OCI-LY3 (cell line): ENCODE measurements around the gene TGM3.

Source experiments
- H2AFZ ChIP-seq: fragments of 200-600, 300-600 bp; shearing (Covaris generic); 2 replicates; pipeline ENCODE4 v1.6.0; 2014; ENCODE audit warnings: antibody characterized with exemption, low read depth, low read length
- H3K27ac ChIP-seq: fragments of 200-600, 300-600 bp; sonication (generic); 2 replicates; pipeline ENCODE4 v1.5.1; 2014; ENCODE audit warnings: mild to moderate bottlenecking, low read length, moderate library complexity, mixed read lengths
- H3K27me3 ChIP-seq: fragments of 200-600, 300-600 bp; sonication (generic); 2 replicates; pipeline ENCODE4 v1.6.1; 2014; ENCODE audit warnings: low read depth, low read length, mixed read lengths
- H3K36me3 ChIP-seq: fragments of 200-600, 300-600 bp; sonication (generic); replicated peaks from 2 replicates; pipeline ENCODE3; 2014; ENCODE audit warnings: low read depth, low read length, mixed read lengths
- H3K4me1 ChIP-seq: fragments of 300-600, 200-600 bp; sonication (generic); 2 replicates; pipeline ENCODE4 v1.6.1; 2014; ENCODE audit warnings: low read length, mixed read lengths
- H3K4me2 ChIP-seq: fragments of 200-600, 300-600 bp; sonication (generic); 2 replicates; pipeline ENCODE4 v1.6.1; 2014; ENCODE audit warnings: low read length, mixed read lengths
- H3K4me3 ChIP-seq: fragments of 300-600, 200-600 bp; sonication (generic); 2 replicates; pipeline ENCODE4 v1.5.1; 2014; ENCODE audit warnings: antibody characterized with exemption, mild to moderate bottlenecking, low read length, moderate library complexity
- H3K79me2 ChIP-seq: fragments of 300-600, 200-600 bp; shearing (Covaris generic); 2 replicates; pipeline ENCODE4 v1.6.1; 2014; ENCODE audit warnings: mild to moderate bottlenecking, low read length, mixed read lengths
- H3K9ac ChIP-seq: fragments of 300-600, 200-600 bp; shearing (Covaris generic); 2 replicates; pipeline ENCODE4 v1.6.0; 2014; ENCODE audit warnings: mild to moderate bottlenecking, low read length, moderate library complexity
- H3K9me3 ChIP-seq: fragments of 200-600, 300-600 bp; shearing (Covaris generic); 2 replicates; pipeline ENCODE4 v1.6.1; 2014; ENCODE audit warnings: low read length, mixed read lengths; ENCODE audit not compliant: insufficient read depth
- H4K20me1 ChIP-seq: fragments of 200-600, 300-600 bp; sonication (generic); 2 replicates; pipeline ENCODE4 v1.6.1; 2016; ENCODE audit warnings: low read length, mixed read lengths; ENCODE audit not compliant: insufficient read depth
- EZH2phosphoT487 ChIP-seq: fragments of 200-600 bp; shearing (Covaris generic); IDR thresholded peaks from 2 replicates; pipeline ENCODE4 v1.6.1; 2018; ENCODE audit warnings: antibody characterized with exemption, mixed run types, low read depth
- TF ChIP-seq, protein P1 (sequence below): fragments of 200-600, 300-600 bp; sonication (generic); IDR thresholded peaks from 2 replicates; pipeline ENCODE4 v1.5.1; 2014; ENCODE audit warnings: antibody characterized with exemption, low read length, low read depth

The TGM3 gene

DNA sequence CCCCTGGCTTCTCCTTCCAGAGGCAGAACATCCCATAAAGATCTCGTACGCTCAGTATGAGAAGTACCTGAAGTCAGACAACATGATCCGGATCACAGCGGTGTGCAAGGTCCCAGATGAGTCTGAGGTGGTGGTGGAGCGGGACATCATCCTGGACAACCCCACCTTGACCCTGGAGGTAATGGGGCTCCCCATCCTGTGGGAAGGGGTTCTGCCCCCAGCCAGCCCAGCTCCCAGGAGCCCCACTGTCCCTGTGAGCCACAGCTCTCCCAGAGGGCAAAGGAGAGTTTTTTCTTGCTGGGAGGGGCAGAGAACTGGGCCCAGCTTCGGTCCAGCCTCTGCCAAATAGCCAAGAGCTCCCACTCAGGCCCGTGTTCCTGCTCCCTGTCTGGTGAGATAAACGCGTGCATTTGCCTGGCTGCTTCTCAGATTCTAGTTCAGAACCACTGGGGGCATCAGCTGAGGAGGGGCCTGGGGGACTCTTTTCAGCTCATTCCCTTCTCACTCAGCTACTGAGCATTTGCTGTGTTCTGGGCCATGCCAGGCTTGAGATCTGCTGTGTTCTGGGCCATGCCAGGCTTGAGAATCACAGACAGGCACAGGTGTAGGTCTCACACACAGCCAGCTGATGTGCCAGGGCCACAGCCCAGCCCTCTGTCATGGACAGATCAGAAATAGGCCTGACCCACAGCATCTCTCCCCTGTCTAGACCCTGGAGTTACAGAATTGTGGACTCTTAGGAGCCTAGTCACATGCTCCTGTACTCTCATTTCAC is 39.5 kb downstream of the TGM3 start:
- Histone ChIP-seq H3K4me3 (no peak overlapping the region), H3K27ac (no peak overlapping the region), H3K9me3 (no peaks in the 10 kb centered on the region), H3K9ac (no peak overlapping the region), H3K27me3 (peaks cover 10% of the 10 kb centered on the region; the same call in 1 of the 2 replicates), H2AFZ (no peak overlapping the region), H4K20me1 (no peaks in the 10 kb centered on the region), H3K79me2 (no peaks in the 10 kb centered on the region), H3K4me2 (no peak overlapping the region), H3K4me1 (no peaks in the 10 kb centered on the region), H3K36me3 (no peaks in the 10 kb centered on the region)
- TF ChIP-seq, protein P1, sequence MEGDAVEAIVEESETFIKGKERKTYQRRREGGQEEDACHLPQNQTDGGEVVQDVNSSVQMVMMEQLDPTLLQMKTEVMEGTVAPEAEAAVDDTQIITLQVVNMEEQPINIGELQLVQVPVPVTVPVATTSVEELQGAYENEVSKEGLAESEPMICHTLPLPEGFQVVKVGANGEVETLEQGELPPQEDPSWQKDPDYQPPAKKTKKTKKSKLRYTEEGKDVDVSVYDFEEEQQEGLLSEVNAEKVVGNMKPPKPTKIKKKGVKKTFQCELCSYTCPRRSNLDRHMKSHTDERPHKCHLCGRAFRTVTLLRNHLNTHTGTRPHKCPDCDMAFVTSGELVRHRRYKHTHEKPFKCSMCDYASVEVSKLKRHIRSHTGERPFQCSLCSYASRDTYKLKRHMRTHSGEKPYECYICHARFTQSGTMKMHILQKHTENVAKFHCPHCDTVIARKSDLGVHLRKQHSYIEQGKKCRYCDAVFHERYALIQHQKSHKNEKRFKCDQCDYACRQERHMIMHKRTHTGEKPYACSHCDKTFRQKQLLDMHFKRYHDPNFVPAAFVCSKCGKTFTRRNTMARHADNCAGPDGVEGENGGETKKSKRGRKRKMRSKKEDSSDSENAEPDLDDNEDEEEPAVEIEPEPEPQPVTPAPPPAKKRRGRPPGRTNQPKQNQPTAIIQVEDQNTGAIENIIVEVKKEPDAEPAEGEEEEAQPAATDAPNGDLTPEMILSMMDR: no peak
- no peak for TF ChIP-seq EZH2phosphoT487

DNA sequence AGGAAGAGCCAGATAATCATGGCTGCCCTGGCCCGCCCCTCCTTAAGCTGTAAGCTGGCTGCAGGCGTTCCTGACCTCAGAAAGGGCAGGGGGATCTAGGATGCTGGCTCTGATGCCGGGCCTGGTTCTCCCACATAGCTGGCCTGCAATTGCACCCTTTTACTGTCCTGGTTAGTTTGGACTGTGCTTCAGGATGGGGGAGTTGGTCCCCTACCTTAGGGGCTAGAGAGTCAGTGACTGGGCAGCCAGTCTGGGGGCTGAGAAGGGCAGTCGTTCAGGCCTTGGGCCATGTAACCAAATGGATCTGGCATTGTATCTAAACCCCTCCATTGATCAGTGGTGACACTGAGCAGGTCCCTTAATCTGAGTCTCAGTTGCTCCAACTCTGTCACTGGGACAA is 40.7 kb downstream of the TGM3 start:
- Histone ChIP-seq H2AFZ (no peak overlapping the region), H3K27me3 (peaks cover 9% of the 10 kb centered on the region; the same call in 1 of the 2 replicates), H3K9ac (no peak overlapping the region), H3K4me2 (no peak overlapping the region), H3K4me3 (no peak overlapping the region), H3K27ac (no peak overlapping the region), H4K20me1 (no peaks in the 10 kb centered on the region), H3K36me3 (no peaks in the 10 kb centered on the region), H3K9me3 (no peaks in the 10 kb centered on the region), H3K4me1 (peaks cover 5% of the 10 kb centered on the region), H3K79me2 (no peaks in the 10 kb centered on the region)
- TF ChIP-seq, protein P1: no peak
- no peak for TF ChIP-seq EZH2phosphoT487

DNA sequence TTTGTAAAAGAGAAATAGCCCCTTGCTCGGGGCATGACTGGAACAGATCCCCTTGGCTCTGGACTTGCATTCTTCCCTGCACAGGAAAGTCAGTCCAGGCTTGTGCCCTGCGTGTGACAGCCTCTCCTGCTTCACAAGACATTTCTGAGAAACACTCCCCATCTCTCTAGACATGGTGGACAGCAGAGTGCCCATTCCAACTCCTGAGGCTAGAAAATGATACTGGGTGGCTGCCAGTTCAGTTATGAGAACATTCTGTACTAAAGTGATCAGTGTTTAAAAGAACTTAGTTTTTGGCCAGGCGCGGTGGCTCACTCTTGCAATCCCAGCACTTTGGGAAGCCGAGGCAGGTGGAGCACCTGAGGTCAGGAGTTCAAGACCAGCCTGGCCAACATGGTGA is 41.3 kb downstream of the TGM3 start:
- Histone ChIP-seq H3K4me1 (peaks cover 7% of the 10 kb centered on the region), H4K20me1 (no peaks in the 10 kb centered on the region), H3K4me2 (no peak overlapping the region), H3K27me3 (0 out of 2 replicates have a peak, but pooled peaks cover 3% of the 10 kb centered on the region), H3K9ac (no peak overlapping the region), H2AFZ (no peak overlapping the region), H3K9me3 (no peaks in the 10 kb centered on the region), H3K27ac (no peak overlapping the region), H3K4me3 (no peak overlapping the region), H3K36me3 (no peaks in the 10 kb centered on the region), H3K79me2 (no peaks in the 10 kb centered on the region)
- TF ChIP-seq, protein P1: no peak
- TF ChIP-seq EZH2phosphoT487: no peak

DNA sequence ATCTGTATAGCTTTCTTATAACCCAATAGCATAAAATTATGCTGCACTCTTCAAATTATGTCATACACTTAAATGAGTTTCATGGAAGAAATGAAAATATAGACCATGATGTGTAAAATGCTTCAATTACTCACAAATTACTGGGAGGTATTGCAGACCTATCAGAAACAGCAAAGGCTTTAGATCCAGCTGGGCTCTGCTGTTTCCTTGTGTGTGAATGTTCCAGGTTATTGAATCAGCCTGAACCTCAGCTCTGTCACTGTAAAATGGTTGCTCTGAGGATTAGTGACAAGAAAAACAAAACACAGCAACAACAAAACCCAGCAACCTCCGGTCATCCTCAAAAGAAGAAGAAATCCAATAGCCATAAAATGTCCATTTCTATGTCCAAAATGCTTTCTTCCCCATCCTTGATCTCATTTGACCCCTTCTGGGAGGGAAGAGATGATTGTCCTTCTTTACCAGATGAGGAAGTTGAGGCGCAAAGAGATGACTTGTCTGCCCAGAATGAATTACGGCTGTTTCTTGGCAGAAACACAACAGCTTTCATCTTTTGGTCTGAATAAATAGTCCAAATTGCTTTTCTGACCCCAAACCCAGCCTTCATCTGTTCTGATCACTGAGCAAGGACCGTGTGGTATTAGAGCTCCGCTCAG is 42.7 kb downstream of the TGM3 start:
- no peak overlapping the region for H3K4me3 ChIP-seq
- TF ChIP-seq EZH2phosphoT487: no peak
- TF ChIP-seq, protein P1: no peak
- 0 out of 2 replicates have a peak overlapping the region, but pooled peaks have one; percentile 12 for H2AFZ ChIP-seq
- no peak overlapping the region for H3K4me2 ChIP-seq
- 0 out of 2 replicates have a peak, but pooled peaks cover 2% of the 10 kb centered on the region for H3K27me3 ChIP-seq
- no peaks in the 10 kb centered on the region for H3K79me2 ChIP-seq
- no peaks in the 10 kb centered on the region for H3K36me3 ChIP-seq
- H4K20me1 ChIP-seq: no peaks in the 10 kb centered on the region
- H3K4me1 ChIP-seq: peaks cover 7% of the 10 kb centered on the region
- H3K9ac ChIP-seq: no peak overlapping the region
- no peak overlapping the region for H3K27ac ChIP-seq
- H3K9me3 ChIP-seq: no peaks in the 10 kb centered on the region
